AG04450 (cell line): ENCODE data around the gene EPB41L4B. TPM values are rescaled to one million over a fixed set of nuclear protein-coding genes. Genes with fewer than 3 reads are reported as not detected.

Experiments used
- CTCF ChIA-PET: fragments of 300-600, 350-600 bp; formaldehyde crosslinking; extraction: SDS; loops from one replicate; lab custom pipeline; 2022; ENCODE audit warnings: antibody characterized with exemption, inconsistent platforms; lab: Charles Lee
- POLR2A ChIA-PET: fragments of 350-600 bp; formaldehyde crosslinking; extraction: SDS; loops from one replicate; lab custom pipeline; 2021; ENCODE audit warnings: antibody characterized with exemption, inconsistent platforms; lab: Yijun Ruan, JAX
- DNase-seq: peaks from one replicate; pipeline ENCODE4 v3.0.0-alpha.2; 2011; ENCODE audit warnings: low read depth, low spot score
- H3K27ac ChIP-seq: one replicate; pipeline ENCODE4 v1.5.1; 2012; ENCODE audit warnings: low read depth, low read length, control low read depth
- H3K27me3 ChIP-seq: one replicate; pipeline ENCODE4 v1.6.0; 2012; ENCODE audit warnings: low read length; ENCODE audit not compliant: control insufficient read depth, insufficient read depth
- H3K4me3 ChIP-seq: 2 replicates; pipeline ENCODE4 v1.5.1; 2011; ENCODE audit warnings: mild to moderate bottlenecking, low read depth, low read length, control low read depth
- H3K9me3 ChIP-seq: 2 replicates; pipeline ENCODE4 v1.5.1; 2012; ENCODE audit warnings: low read length; ENCODE audit not compliant: control insufficient read depth, insufficient read depth
- CTCF ChIP-seq: IDR thresholded peaks from 2 replicates; pipeline ENCODE4 v1.5.1; 2011; ENCODE audit warnings: low read depth, low read length, control low read depth, inconsistent platforms
- polyA plus RNA-seq: library from polyadenylated mRNA; depleted of rRNA; stranded (reverse); fragments of >200 nt; gene quantifications from 2 replicates; pipeline ENCODE4 v1.2.3, GENCODE V29; 2011

The EPB41L4B gene
- polyA plus RNA-seq, 1 experiment: 1.5 TPM

- CTCF ChIA-PET: no interaction called here
- Histone ChIP-seq H3K4me3 (no peak overlapping the region), H3K27me3 (peaks cover 5% of the 10 kb centered on the region), H3K27ac (no peak overlapping the region), H3K9me3 (no peaks in the 10 kb centered on the region)
- POLR2A ChIA-PET: no interaction called here
- TF ChIP-seq CTCF: no peak
- no peak for DNase-seq
Measured at GRCh38 chr9:109295221-109296130, 25.4 kb downstream of the EPB41L4B start.

- POLR2A ChIA-PET: no interaction called here
- CTCF ChIA-PET: no interaction called here
- Histone ChIP-seq H3K9me3 (no peaks in the 10 kb centered on the region), H3K27ac (no peak overlapping the region), H3K27me3 (peaks cover 5% of the 10 kb centered on the region), H3K4me3 (no peak overlapping the region)
- DNase-seq: no peak
- no peak for TF ChIP-seq CTCF
Measured at GRCh38 chr9:109290385-109290784, 30.5 kb downstream of the EPB41L4B start.

- Histone ChIP-seq H3K27me3 (peaks cover 3% of the 10 kb centered on the region), H3K27ac (no peak overlapping the region), H3K4me3 (no peak overlapping the region), H3K9me3 (no peaks in the 10 kb centered on the region)
- POLR2A ChIA-PET: no interaction called here
- CTCF ChIA-PET: no interaction called here
- no peak for TF ChIP-seq CTCF
- no peak for DNase-seq
Measured at GRCh38 chr9:109289931-109290330, 30.9 kb downstream of the EPB41L4B start.

GRCh38 chr9:109289186-109289585 is 31.7 kb downstream of the EPB41L4B start:
- CTCF ChIA-PET: no interaction called here
- POLR2A ChIA-PET: no interaction called here

More at GRCh38 chr9:109289186-109289585, 31.7 kb downstream of the EPB41L4B start:
- Histone ChIP-seq H3K27me3 (peaks cover 3% of the 10 kb centered on the region), H3K27ac (no peak overlapping the region), H3K9me3 (no peaks in the 10 kb centered on the region), H3K4me3 (no peak overlapping the region)
- no peak for TF ChIP-seq CTCF
- no peak for DNase-seq
